UCSD-AML1 (cell line): ENCODE results near the gene GAS6.

Experiments used
- DNase-seq: peaks from one replicate; lab custom pipeline; 2025; ENCODE audit not compliant: unreplicated experiment; lab: John Stamatoyannopoulos, UW

GAS6 gene

GRCh38 chr13:113822956-113823744 is 40.7 kb downstream of the GAS6 start:
- DNase-seq = no peak

DNA sequence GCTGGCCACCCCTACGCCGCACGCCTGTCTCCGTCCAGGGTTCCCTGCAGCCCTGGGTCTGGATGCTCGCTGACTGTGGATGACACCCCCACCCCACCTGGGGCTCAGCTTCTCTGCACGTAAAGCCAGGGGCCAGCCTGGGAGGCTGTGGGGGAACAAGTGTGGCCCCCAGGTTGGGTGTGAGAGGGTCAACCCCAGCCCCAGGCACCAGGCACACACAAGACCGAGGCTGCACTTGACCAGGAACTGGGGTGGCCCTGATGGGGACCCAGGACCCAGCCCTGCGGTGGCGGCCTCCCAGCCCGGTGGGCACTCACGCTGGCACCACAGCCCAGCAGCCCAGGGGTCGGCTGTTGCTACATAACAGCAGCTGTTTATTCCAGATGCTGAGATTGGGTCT is 41.6 kb downstream of the GAS6 start:
- no peak for DNase-seq

DNA sequence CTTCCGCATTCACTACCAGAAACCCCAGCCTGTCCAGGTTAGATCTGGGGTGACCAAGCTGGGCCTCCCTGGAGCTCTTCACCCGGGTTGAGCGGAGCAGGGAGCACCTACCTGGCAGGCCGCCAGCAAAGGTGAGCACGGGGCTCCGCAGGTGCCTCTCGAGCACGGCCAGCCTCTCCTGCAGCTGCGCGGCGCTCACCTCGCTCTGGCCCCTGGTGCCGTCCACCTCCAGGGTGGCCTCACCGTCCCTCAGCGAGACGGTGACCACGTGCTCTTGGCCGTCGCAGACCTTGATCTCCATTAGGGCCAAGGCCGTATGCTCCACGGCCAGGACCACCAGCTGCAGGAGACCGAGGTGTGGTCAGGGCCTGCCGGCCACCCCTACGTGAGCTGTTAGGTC is 42.0 kb downstream of the GAS6 start:
- no peak for DNase-seq

- DNase-seq = no peak
Measured at GRCh38 chr13:113820813-113821651, 42.8 kb downstream of the GAS6 start.

DNA sequence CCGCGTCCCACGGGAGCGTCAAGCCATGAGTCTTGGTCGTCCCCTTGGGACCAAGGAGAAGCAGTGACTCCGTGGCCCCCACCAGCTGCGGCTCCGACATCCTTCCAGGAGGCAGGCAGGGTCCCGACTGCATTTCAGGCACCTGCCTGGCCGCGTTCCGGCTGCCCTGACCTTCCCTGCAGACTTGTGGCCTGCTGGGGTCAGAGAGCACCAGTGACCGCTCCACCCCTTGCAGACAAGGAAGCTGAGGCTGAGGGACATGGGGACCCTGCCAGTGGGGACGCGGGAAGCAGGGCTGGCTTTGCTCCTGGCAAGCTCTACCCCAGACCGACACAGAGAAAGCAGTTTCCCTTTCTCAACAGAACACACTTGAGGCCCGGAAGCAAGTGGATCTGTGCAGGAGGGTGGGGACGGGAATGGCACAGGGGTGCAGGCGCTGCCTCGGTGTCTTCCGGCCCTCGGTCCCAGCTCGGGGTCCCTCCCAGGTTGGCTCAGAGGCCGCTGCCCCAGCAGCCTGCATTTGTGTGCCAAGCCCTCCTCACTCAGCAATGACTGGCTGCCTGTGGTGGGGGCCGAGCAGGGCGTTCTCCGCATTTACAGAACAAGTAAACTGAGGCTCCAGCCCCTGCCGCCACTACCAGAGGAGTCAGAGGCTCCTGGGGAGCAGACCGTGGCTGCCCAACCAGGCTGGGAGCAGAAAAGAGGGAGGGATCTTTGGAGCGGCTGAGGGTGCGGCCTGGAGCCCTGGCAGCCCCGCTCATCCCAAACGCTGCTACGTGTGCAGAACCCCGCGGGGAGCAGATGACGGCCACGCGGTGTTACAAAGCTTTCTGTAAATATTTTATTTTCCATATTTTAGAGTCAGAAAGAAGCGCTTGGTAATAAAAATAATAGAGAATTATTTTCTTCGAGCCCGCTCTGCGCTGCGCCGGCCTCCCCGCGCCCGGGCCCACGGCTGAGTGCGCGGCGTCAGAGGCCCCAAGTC is 43.9 kb downstream of the GAS6 start:
- no peak for DNase-seq

DNA sequence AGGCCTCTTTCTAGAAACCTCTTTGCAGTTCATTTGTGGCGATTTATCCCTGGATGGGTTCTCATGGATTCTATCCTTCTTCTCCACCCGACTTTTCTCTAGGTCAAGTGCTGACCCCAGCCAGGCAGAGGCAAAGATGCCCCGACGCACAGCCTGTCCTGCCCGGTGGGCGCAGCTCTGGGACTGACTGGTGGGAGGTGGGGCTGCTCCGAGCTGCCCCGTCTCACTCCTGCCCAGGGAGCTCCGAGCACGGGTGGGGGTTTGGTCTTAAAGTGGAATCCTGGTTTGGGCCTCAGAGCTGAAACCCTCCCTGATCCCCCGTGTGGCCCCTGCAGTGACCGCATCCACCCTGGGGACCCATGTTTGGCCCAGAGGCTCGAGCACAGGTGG is 44.5 kb downstream of the GAS6 start:
- no peak for DNase-seq

DNA sequence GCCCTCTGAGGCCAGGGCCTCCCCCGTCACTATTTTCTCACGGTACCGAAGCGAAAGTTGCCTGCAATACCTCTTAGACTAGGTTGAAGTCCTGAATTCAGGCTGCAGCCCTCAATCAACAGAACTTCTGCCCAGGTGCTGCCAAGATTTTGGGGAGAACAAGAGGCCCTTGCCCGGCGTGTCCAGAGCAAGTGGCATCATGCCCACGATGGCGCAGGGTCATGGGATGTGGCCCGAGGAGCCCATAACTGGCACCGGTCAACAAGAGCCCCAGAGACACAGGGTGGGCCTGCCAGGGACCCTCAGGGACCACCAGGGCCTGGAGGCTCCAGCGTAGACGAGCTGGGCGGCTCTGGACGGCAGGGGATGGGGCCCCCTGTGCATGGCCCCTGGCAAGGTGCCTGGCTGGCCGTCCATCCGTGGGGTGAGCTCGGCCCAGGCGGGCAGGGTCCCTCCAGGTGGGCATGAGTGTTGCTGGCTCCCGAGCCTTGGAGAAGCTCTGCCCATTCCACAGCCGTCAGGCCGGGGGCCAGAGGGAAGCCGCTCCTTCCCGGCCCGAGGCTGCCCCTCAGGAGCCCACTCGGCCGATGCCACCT is 45.1 kb downstream of the GAS6 start:
- DNase-seq = no peak

DNA sequence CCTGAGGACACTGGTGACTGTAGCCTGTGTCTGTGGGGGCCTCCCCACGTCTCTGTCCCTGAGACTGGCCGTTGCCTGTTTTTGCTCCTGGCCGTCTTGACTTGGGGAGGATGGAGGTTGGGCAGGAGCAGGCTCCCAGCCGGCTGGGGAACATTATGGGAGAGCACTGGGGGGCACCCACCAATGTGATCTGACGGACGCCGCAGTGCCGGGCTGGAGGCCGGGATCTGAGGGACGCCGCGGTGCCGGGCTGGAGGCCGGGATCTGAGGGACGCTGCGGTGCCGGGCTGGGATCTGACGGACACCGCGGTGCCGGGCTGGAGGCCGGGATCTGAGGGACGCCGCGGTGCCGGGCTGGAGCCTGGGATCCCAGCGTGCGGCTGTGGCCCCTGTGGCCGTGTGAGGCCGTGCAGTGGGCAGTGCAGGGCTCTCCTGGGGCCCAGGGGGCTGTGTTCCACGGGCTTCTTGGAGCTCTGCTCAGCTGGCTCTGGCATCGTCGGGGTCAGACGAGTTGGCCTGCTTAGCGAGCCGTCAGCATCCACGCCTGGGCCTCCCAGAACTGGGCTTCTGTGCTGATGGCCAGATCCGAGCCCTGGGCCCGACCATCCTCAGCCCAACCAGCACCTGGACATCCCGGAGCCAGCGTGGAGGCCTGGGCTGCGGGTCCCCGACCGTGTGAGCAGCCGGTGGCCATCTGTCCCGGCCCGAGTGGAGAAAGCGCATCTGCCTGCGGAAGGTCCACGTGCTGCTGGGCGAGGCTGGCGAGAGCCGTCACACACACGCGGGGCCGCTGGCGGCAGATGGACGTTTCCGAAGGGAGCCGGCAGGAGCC is 45.8 kb downstream of the GAS6 start:
- no peak for DNase-seq

DNA sequence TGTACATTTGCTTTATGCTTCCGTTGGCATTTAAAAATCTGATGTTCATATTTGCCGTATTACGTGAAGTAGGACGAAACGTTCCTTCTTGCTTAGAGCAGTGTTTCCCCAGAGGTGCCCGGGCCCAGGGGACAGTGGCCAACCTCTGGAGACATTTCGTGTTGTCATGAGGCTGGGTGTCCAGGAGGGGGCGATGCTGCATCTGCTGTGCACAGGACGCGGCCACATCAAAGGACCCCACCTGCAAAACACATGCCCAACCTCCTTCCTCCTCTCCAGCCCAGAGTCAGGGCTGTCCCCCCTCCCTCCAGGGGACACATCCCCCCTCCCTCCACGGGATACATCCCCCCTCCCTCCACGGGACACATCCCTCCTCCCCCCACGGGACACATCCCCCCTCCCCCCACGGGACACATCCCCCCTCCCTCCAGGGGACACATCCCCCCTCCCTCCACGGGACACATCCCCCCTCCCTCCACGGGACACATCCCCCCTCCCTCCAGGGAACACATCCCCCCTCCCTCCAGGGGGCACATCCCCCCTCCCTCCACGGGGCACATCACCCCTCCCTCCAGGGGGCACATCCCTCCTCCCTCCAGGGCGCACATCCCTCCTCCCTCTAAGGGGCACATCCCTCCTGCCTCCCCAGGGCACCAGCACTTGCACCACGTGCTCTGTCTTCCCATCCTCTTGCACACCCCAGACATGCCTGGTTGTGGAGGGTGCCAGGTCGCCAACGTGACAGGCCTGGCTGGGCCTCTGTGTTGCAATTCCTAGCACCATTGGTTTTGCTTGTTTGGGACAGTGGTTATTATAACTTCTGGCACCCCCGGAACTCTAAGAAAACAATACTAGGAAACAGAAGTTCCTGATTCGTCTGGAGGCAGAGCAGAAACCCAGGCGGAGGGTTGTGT is 46.7 kb downstream of the GAS6 start:
- DNase-seq = peak; percentile 28

GRCh38 chr13:113816254-113816929 is 47.5 kb downstream of the GAS6 start:
- DNase-seq = no peak

DNA sequence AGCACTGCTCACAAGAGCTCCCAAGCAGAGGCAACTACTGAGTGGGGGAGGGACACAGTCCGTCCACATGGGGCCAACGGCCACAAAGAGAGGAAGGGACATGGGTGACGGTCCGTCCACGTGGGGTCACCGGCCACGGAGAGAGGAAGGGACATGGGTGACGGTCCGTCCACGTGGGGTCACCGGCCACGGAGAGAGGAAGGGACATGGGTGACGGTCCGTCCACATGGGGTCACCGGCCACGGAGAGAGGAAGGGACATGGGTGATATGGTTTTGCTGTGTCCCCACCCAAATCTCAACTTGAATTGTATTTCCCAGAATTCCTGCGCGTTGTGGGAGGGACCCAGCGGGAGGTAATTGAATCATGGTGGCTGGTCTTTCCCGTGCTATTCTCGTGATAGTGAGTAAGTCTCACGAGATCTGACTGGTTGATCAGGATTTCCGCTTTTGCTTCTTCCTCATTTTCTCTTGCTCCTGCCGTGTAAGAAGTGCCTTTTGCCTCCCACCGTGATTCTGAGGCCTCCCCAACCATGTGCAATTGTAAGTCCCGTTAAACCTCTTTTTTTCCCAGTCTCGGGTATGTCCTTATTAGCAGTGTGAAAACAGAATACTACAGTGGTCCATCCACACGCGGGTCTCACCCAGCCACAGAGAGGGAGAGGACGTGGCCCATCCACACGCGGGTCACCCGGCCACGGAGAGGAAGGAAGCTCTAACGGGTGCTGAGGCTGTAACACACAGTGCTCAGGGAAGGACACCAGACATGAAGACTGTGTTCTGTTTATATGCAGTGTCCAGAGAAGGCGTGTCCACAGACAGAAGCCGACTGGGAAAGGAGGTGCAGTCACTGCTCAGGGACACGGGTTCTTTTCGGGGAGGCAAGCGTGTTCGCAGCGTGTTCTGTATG is 48.5 kb downstream of the GAS6 start:
- DNase-seq = peak; percentile 46

- no peak for DNase-seq
Measured at GRCh38 chr13:113814435-113814821, 49.4 kb downstream of the GAS6 start.

GRCh38 chr13:113813749-113814434 is 50.0 kb downstream of the GAS6 start:
- no peak for DNase-seq

DNA sequence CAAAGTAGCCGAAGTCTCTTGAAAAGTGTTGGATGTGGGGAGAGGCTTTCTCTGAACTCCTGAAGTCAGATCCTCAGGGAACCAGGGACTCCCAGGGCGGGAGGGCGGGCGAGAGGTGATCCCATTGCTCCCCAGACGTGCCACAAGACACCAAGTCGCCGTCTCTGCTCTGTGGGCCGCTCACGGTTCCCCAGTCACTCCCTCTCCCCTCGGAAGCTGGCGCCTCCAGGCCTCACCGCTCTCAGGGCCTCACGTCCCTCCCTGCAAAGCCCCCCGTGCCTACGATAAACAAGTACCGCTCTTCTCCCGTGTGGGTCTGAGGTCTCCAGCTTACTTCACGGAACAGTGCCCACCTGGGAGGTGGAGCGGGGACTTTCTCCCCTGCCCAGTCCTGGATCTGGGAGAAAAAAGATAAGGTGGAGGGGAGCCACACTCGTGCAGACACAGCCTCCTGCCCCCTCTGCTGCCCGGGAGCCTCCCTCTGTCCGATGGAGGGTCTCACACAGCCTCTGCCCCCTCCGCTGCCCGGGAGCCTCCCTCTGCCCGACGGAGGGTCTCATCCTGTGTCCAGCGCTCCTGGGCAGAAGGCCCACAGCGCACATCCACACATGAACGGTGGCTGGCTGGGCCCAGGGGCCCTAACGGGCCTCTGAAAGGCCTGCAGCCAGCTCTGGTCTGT is 50.7 kb downstream of the GAS6 start:
- DNase-seq = no peak

GRCh38 chr13:113812178-113813040 is 51.5 kb downstream of the GAS6 start:
- DNase-seq = no peak
